Hematopoietic multipotent progenitor cell (in vitro differentiated cells): ENCODE measurements around the gene GALNT12. TPM values are rescaled to one million over a fixed set of nuclear protein-coding genes. Genes with fewer than 3 reads are reported as not detected.

Experiments
- DNase-seq, 3 donors: peaks; one replicate each; pipeline ENCODE4 v3.0.0-alpha.2; 2011 to 2015; ENCODE audit warnings: low read depth in 2 of 3, low spot score in 2 of 3
- total RNA-seq: library from RNA; depleted of rRNA; stranded (reverse); fragments of >200 nt; gene quantifications from one replicate; pipeline ENCODE4 v1.2.3, GENCODE V29; 2012

The GALNT12 gene
- total RNA-seq, 1 donor, result 6.5 TPM

GRCh38 chr9:98855592-98855991 lies 48.1 kb downstream of the GALNT12 start:
- no peak for DNase-seq

- DNase-seq, result no peak
Measured at GRCh38 chr9:98856982-98857381, 49.5 kb downstream of the GALNT12 start.

- DNase-seq, result no peak
Measured at GRCh38 chr9:98859941-98860340, 52.5 kb downstream of the GALNT12 start.

- DNase-seq, result peak in 1 of 3 donors; percentile 38
Measured at GRCh38 chr9:98860871-98861293, 53.4 kb downstream of the GALNT12 start.

GRCh38 chr9:98861781-98862504 lies 54.5 kb downstream of the GALNT12 start:
- no peak for DNase-seq

GRCh38 chr9:98862936-98863335 lies 55.5 kb downstream of the GALNT12 start:
- DNase-seq, result no peak

GRCh38 chr9:98864281-98865174 lies 57.1 kb downstream of the GALNT12 start:
- no peak for DNase-seq

- DNase-seq, result no peak
Measured at GRCh38 chr9:98865284-98865875, 57.9 kb downstream of the GALNT12 start.

- DNase-seq, result no peak
Measured at GRCh38 chr9:98866435-98867102, 59.1 kb downstream of the GALNT12 start.

- no peak for DNase-seq
Measured at GRCh38 chr9:98867103-98867428, 59.6 kb downstream of the GALNT12 start.

GRCh38 chr9:98867429-98868168 lies 60.1 kb downstream of the GALNT12 start:
- DNase-seq, result peak in 2 of 3 donors; percentile 43 to 52

GRCh38 chr9:98869078-98869745 lies 61.7 kb downstream of the GALNT12 start:
- DNase-seq, result no peak

- DNase-seq, result no peak
Measured at GRCh38 chr9:98869866-98870265, 62.4 kb downstream of the GALNT12 start.

GRCh38 chr9:98870782-98871557 lies 63.5 kb downstream of the GALNT12 start:
- DNase-seq, result no peak

GRCh38 chr9:98871558-98872065 lies 64.1 kb downstream of the GALNT12 start:
- no peak for DNase-seq

GRCh38 chr9:98873526-98873925 lies 66.1 kb downstream of the GALNT12 start:
- DNase-seq, result no peak

- no peak for DNase-seq
Measured at GRCh38 chr9:98873951-98874371, 66.5 kb downstream of the GALNT12 start.

GRCh38 chr9:98874721-98875255 lies 67.3 kb downstream of the GALNT12 start:
- DNase-seq, result no peak
